Stimulated activated CD4-positive, alpha-beta T cell treated with anti-CD3 and anti-CD28 coated beads, Interleukin-1b, Interleukin-23, amount 100 ng/mL, for 48 hours (primary cell): ENCODE data around the gene SNTA1.
A peak's percentile ranks its signal among the peaks of the same experiment; 100 is the strongest.
"Not testable (repeated sequence)": the region's sequence is repeated elsewhere in the genome, so short reads cannot be mapped to it uniquely, and the experiment has no call there.

ENCODE experiments used
- DNase-seq: peaks from one replicate; pipeline ENCODE4 v3.0.0-alpha.2; 2020

SNTA1 gene

GRCh38 chr20:33465481-33466302, 22.1 kb upstream of the SNTA1 start:
- DNase-seq, result no peak

- DNase-seq, result not testable (repeated sequence)
These were observed 21.2 kb upstream of the SNTA1 start for GRCh38 chr20:33464759-33465158.

GRCh38 chr20:33463332-33464101, 20.0 kb upstream of the SNTA1 start:
- DNase-seq, result no peak

GRCh38 chr20:33460711-33461110, 17.1 kb upstream of the SNTA1 start:
- no peak for DNase-seq

GRCh38 chr20:33459599-33459998, 16.0 kb upstream of the SNTA1 start:
- no peak for DNase-seq

- DNase-seq, result peak; percentile 77
These were observed 13.5 kb upstream of the SNTA1 start for GRCh38 chr20:33456916-33457642.

GRCh38 chr20:33450867-33451266, 7.3 kb upstream of the SNTA1 start:
- no peak for DNase-seq

GRCh38 chr20:33445881-33446625, 2.5 kb upstream of the SNTA1 start:
- DNase-seq, result no peak

GRCh38 chr20:33444797-33445560, 1.4 kb upstream of the SNTA1 start:
- peak; percentile 44 for DNase-seq

- DNase-seq, result no peak
These were observed 504 bp downstream of the SNTA1 start for GRCh38 chr20:33443006-33443511.

- no peak for DNase-seq
These were observed 1.2 kb downstream of the SNTA1 start for GRCh38 chr20:33442136-33443005.

- DNase-seq, result no peak
These were observed 2.2 kb downstream of the SNTA1 start for GRCh38 chr20:33441142-33441955.

GRCh38 chr20:33440562-33440961, 3.0 kb downstream of the SNTA1 start:
- not testable (repeated sequence) for DNase-seq

- no peak for DNase-seq
These were observed 5.1 kb downstream of the SNTA1 start for GRCh38 chr20:33438481-33438880.

- no peak for DNase-seq
These were observed 6.2 kb downstream of the SNTA1 start for GRCh38 chr20:33437141-33437911.

GRCh38 chr20:33434434-33434833, 9.1 kb downstream of the SNTA1 start:
- DNase-seq, result no peak

GRCh38 chr20:33433465-33434234, 9.9 kb downstream of the SNTA1 start:
- DNase-seq, result no peak

- DNase-seq, result no peak
These were observed 11.7 kb downstream of the SNTA1 start for GRCh38 chr20:33431797-33432381.
